Measurements from ENCODE around the gene MIPEP. TPM values are rescaled to one million over a fixed set of nuclear protein-coding genes. Genes with fewer than 3 reads are reported as not detected.

The MIPEP gene
- total RNA-seq, 2 donors from 2014 or later: 15.0 to 15.7 TPM

DNA sequence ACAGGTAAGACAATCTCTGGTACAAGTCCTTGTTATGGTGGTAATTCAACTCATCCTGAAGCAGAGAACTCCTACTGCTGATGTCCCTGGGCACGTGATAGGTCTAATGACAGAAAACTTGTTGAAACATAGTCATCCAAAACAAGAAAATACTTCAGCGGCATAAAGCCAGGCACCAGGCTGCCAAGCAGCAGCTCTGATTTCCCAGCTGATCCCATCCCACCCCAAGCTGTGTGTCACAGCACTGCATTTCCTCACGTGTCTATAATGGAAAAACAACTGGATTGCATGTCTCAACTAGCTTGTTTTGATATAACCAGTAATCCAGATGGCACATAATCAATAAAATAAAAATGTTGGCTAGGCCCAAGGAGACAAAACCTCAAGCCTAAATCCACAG is 64.8 kb downstream of the MIPEP start:
- no peak for DNase-seq (ENCODE audit: low spot score)
- intact Hi-C loops (cut with DNase I): no loop called here

- intact Hi-C loops (cut with DNase I): no loop called here
- DNase-seq (ENCODE audit: low spot score): no peak
Observed at GRCh38 chr13:23822252-23822824, 66.9 kb downstream of the MIPEP start.

DNA sequence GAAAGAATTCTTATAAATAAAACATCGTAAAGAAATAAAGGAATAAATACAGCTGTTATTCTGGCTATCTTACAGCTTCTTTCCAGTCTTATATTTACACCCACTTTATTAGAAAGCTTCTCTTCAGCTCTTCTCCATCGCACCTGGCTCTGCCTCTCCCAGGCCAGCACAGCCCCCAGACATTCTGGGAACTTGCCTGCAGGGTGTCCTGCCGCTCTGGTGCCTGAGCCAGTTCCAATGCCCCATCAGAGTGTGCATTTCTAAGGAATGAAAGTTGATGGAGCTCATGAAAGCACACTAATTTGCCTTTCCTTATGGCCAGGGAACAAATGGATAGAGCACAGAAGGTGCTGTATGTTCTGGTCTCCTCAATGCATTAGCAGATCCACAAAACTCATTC is 68.7 kb downstream of the MIPEP start:
- DNase-seq (ENCODE audit: low spot score): no peak
- intact Hi-C loops (cut with DNase I): no loop called here

- intact Hi-C loops (cut with DNase I): no loop called here
- DNase-seq (ENCODE audit: low spot score): no peak
Observed at GRCh38 chr13:23817830-23818229, 71.4 kb downstream of the MIPEP start.

- no peak for DNase-seq (ENCODE audit: low spot score)
- intact Hi-C loops (cut with DNase I): no loop called here
Observed at GRCh38 chr13:23817136-23817535, 72.1 kb downstream of the MIPEP start.

DNA sequence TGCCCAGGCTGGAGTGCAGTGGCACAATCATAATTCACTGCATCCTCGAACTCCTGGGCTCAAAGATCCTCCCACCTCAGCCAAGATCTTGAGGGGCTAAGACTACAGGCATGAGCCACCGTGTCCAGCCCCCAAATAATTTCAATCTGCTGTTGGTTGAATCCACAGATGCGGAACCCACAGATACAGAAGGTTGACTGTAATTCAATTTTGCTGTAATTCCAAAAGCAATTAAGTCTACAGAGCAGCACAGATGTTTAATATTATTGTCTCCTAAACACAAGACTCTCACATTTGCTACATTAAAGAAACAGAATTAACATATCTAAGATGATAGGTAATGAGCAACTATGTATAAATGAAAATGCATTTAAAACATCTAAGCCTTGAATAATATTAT is 75.6 kb downstream of the MIPEP start:
- DNase-seq (ENCODE audit: low spot score): no peak
- intact Hi-C loops (cut with DNase I): no loop called here

- intact Hi-C loops (cut with DNase I): no loop called here
- DNase-seq (ENCODE audit: low spot score): no peak
Observed at GRCh38 chr13:23811366-23812062, 77.7 kb downstream of the MIPEP start.

DNA sequence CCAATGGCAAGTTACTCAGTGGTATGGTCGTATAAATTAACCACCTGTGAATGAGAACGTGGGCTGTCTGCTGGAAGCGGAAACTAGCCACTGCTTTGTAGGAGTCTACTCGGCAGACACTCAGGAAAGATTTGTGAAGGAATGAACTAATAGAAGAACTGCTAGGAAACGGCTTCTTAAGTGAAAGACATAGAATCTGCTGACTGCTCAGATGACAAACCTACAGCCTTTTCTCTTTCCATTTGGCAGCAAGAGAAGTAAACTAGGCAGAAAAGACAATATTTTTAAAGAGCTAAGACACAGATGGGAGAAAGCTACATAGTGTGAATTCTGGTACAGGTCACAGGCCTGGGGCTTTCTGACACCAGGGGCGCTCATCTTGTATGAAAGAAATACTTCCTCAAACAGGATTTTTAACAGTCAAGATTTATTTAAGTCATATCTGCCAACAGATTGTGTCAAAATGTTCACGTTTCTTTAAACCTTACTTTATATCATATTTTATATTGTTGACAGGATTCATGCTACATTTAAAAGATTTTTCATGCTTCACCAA is 78.4 kb downstream of the MIPEP start:
- DNase-seq (ENCODE audit: low spot score): no peak
- intact Hi-C loops (cut with DNase I): no loop called here

DNA sequence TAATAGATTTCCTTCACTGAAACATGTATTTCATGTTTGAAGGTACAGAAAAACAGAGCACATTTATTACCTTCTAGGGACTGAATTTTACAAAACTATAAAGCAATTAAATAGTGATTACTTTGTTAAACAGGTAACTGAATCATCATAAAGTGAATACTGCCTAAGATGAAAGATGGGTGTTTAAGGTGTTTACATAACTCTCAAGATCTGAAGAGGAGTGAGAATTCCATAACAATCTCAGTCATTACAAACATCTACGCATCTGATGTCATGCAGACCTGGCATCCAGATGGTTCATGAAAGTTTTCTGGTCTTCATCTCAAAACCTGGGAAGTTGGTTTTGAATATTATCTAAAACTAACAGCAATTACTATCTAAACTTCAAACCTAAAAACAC is 80.4 kb downstream of the MIPEP start:
- intact Hi-C loops (cut with DNase I): no loop called here
- DNase-seq (ENCODE audit: low spot score): no peak

- intact Hi-C loops (cut with DNase I): no loop called here
- DNase-seq (ENCODE audit: low spot score): no peak
Observed at GRCh38 chr13:23806874-23807526, 82.2 kb downstream of the MIPEP start.

- intact Hi-C loops (cut with DNase I): no loop called here
- DNase-seq (ENCODE audit: low spot score): no peak
Observed at GRCh38 chr13:23805821-23806220, 83.4 kb downstream of the MIPEP start.

GRCh38 chr13:23805122-23805521 is 84.1 kb downstream of the MIPEP start:
- intact Hi-C loops (cut with DNase I): no loop called here
- no peak for DNase-seq (ENCODE audit: low spot score)

GRCh38 chr13:23804166-23804565 is 85.0 kb downstream of the MIPEP start:
- intact Hi-C loops (cut with DNase I): no loop called here
- DNase-seq (ENCODE audit: low spot score): no peak

DNA sequence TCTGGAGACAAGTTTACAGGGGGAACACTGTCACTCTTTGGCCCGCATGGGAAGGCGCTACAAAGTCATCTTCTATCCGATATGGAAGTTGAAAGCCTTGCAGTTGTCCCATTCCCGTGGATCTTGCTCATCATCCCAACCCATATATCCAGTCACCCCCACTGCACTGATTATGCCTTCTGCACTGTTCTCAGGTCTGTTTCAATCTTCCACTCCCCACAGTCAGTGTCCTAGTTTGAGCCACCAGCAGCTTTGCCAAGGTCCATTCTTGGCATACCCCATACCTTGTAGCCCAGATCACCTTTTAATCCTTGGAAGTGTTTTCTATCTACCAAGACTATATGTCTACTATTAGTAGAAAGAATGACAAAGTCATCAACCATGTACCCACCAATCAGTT is 88.1 kb downstream of the MIPEP start:
- intact Hi-C loops (cut with DNase I): no loop called here
- no peak for DNase-seq (ENCODE audit: low spot score)

GRCh38 chr13:23799945-23800344 is 89.3 kb downstream of the MIPEP start:
- no peak for DNase-seq (ENCODE audit: low spot score)
- intact Hi-C loops (cut with DNase I): no loop called here

DNA sequence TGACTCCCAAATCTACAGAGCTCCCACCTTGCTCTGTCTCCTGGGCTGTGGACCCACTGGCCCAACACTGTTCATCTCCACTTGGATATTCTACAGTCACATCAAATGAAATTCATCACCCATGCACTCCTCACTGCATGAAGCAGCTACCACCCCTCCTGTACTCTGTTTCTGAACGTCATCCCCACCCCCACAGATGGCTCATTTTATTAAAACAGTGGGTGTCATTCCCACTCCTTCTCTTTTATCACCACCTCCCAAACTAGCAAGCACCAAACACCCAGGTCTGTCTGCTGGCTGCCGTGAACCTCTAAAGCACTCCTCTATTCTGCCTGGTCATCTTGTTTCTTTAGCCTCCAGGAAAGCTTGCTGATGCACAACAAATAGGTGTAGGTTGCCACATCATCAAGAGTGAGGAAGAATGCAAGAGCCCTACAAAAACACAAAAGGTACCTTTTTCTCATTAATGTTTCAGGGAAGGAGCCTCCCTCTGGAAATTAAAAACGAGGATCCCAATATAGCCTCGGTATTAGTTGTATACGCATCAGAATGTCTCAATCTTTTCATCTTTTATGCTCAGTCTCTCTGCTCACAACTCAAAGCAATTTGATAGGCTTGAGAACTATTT is 91.8 kb downstream of the MIPEP start:
- intact Hi-C loops (cut with DNase I): no loop called here
- no peak for DNase-seq (ENCODE audit: low spot score)

DNA sequence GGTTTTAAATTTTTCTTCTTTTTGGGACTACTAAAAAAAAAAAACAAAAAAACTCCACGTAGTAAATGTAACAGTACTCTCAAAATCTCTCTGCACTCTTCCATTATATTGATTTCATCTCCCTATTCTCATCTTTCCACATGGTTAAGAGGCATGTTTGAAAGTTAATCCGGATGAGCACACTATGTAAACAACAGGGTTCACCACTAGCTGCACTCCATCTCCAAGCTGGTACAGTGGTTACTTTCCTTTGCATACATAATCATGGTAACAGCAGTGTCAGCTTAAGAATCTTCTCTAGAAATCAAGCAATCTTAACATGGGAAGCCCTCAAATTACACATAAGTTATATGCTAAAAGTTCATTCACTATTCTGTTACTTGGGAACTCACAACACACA is 92.6 kb downstream of the MIPEP start:
- DNase-seq (ENCODE audit: low spot score): no peak
- intact Hi-C loops (cut with DNase I): no loop called here

DNA sequence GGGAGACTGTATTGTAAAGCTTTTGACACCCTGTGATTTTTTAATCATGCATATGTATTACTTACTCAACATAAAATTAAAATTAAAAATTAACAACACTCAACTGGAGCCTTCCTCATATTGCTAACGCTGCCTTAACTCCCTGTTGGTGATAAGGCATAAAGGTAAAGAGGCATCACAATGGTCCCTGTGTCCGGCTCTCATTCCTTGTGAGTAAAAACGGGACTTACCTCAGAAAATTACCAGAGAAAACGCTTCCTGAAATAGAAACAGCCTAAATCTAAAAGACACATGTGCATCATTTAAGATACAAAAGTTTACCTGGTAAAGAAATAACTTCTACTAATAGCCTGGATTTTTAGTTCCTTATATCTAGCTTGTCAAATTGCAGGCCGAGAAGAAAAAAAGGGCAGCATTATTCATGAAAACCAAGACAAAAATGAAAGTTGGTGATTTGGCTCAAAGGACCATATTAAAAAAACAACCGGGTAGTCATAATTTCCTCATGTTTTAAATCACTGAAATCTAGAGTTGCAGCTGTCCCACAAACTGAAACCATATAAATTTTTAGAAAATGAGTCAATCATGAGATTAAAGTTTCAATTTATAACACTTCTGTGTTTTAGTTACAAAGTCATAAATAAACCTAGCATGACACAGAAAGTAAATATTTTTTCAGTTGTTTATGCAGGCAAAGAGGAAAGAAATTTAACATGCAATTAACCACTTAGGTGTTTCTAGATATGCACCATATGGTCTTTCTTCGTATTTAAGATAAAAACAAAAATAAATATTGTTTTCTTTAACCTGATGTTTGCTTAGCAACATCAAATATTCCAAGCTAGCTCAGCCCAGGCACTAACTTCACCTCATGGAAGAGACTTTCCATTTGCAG is 94.7 kb downstream of the MIPEP start:
- no peak for DNase-seq (ENCODE audit: low spot score)
- intact Hi-C loops (cut with DNase I): no loop called here

GRCh38 chr13:23793711-23794110 is 95.5 kb downstream of the MIPEP start:
- intact Hi-C loops (cut with DNase I): no loop called here
- no peak for DNase-seq (ENCODE audit: low spot score)
